HUES64 (cell line): Measurements from ENCODE around the gene TPH2.

Experiments
- H3K27ac ChIP-seq: 2 replicates; pipeline ENCODE4 v1.7.0; 2013; ENCODE audit warnings: low read depth, low read length, inconsistent platforms
- H3K27me3 ChIP-seq: 2 replicates; pipeline ENCODE4 v1.6.1; 2013; ENCODE audit warnings: mild to moderate bottlenecking, low read length; ENCODE audit not compliant: insufficient read depth
- H3K36me3 ChIP-seq: 2 replicates; pipeline ENCODE4 v1.6.1; 2013; ENCODE audit warnings: mild to moderate bottlenecking, low read length; ENCODE audit not compliant: insufficient read depth
- H3K4me1 ChIP-seq: 2 replicates; pipeline ENCODE4 v1.6.1; 2013; ENCODE audit warnings: mild to moderate bottlenecking, low read length, moderate library complexity; ENCODE audit not compliant: insufficient read depth
- H3K4me3 ChIP-seq: 2 replicates; pipeline ENCODE4 v1.5.1; 2013; ENCODE audit warnings: mild to moderate bottlenecking, low read length, moderate library complexity
- H3K9ac ChIP-seq: 2 replicates; pipeline ENCODE4 v1.6.1; 2013; ENCODE audit warnings: mild to moderate bottlenecking, low read depth, low read length
- H3K9me3 ChIP-seq: 2 replicates; pipeline ENCODE4 v1.6.1; 2013; ENCODE audit warnings: low read depth, low read length; ENCODE audit not compliant: insufficient read depth
- WGBS: fragments of 150-250, 120-280 bp; methylation state at CpG from one replicate; pipeline ENCODE4 v1.1.7; 2013; ENCODE audit warnings: missing lambda C conversion rate; 5-methylcytosine and 5-hydroxymethylcytosine counted together

Gene TPH2

GRCh38 chr12:72000969-72001648 lies 62.5 kb downstream of the TPH2 start:
- H3K4me3 ChIP-seq, result no peak overlapping the region
- H3K9ac ChIP-seq, result no peak overlapping the region
- no peaks in the 10 kb centered on the region for H3K27me3 ChIP-seq
- no peak overlapping the region for H3K27ac ChIP-seq
- H3K4me1 ChIP-seq, result no peaks in the 10 kb centered on the region
- no peaks in the 10 kb centered on the region for H3K36me3 ChIP-seq
- no peaks in the 10 kb centered on the region for H3K9me3 ChIP-seq
- WGBS, result 90% methylated on average over 9 of the region's 9 CpGs

GRCh38 chr12:72006766-72007165 lies 68.1 kb downstream of the TPH2 start:
- Histone ChIP-seq H3K36me3 (no peaks in the 10 kb centered on the region), H3K4me1 (peaks cover 8% of the 10 kb centered on the region; the same call in 1 of the 2 replicates), H3K4me3 (no peak overlapping the region), H3K27ac (no peak overlapping the region), H3K9me3 (no peaks in the 10 kb centered on the region), H3K27me3 (no peaks in the 10 kb centered on the region), H3K9ac (no peak overlapping the region)
- WGBS, result 77% methylated on average over 2 of the region's 2 CpGs

- Histone ChIP-seq H3K36me3 (no peaks in the 10 kb centered on the region), H3K4me1 (peaks cover 8% of the 10 kb centered on the region; the same call in 1 of the 2 replicates), H3K4me3 (no peak overlapping the region), H3K27me3 (no peaks in the 10 kb centered on the region), H3K27ac (no peak overlapping the region), H3K9me3 (no peaks in the 10 kb centered on the region), H3K9ac (no peak overlapping the region)
- 61% methylated on average over 3 of the region's 4 CpGs for WGBS
Observed at GRCh38 chr12:72010356-72010755, 71.7 kb downstream of the TPH2 start.

- Histone ChIP-seq H3K36me3 (no peaks in the 10 kb centered on the region), H3K4me3 (no peak overlapping the region), H3K4me1 (peaks cover 8% of the 10 kb centered on the region; the same call in 1 of the 2 replicates), H3K9me3 (no peaks in the 10 kb centered on the region), H3K27me3 (no peaks in the 10 kb centered on the region), H3K9ac (no peak overlapping the region), H3K27ac (no peak overlapping the region)
- WGBS, result 89% methylated on average over 1 of the region's 1 CpG
Observed at GRCh38 chr12:72011374-72011773, 72.7 kb downstream of the TPH2 start.

- no peaks in the 10 kb centered on the region for H3K9me3 ChIP-seq
- H3K27ac ChIP-seq, result no peak overlapping the region
- no peak overlapping the region for H3K4me3 ChIP-seq
- H3K36me3 ChIP-seq, result no peaks in the 10 kb centered on the region
- no peaks in the 10 kb centered on the region for H3K27me3 ChIP-seq
- no peak overlapping the region for H3K9ac ChIP-seq
- H3K4me1 ChIP-seq, result peaks cover 4% of the 10 kb centered on the region; the same call in 1 of the 2 replicates
- 74% methylated on average over 4 of the region's 4 CpGs for WGBS
Observed at GRCh38 chr12:72012874-72013273, 74.2 kb downstream of the TPH2 start.

- no peak overlapping the region for H3K4me3 ChIP-seq
- no peaks in the 10 kb centered on the region for H3K36me3 ChIP-seq
- no peaks in the 10 kb centered on the region for H3K27me3 ChIP-seq
- no CpG with 5 or more reads among the region's 1 CpG for WGBS
- H3K9me3 ChIP-seq, result no peaks in the 10 kb centered on the region
- H3K27ac ChIP-seq, result no peak overlapping the region
- H3K4me1 ChIP-seq, result peaks cover 4% of the 10 kb centered on the region; the same call in 1 of the 2 replicates
- H3K9ac ChIP-seq, result no peak overlapping the region
Observed at GRCh38 chr12:72015895-72016294, 77.2 kb downstream of the TPH2 start.

GRCh38 chr12:72017054-72017651 lies 78.5 kb downstream of the TPH2 start:
- WGBS, result 6% methylated on average over 6 of the region's 6 CpGs
- H3K4me1 ChIP-seq, result peaks cover 4% of the 10 kb centered on the region; the same call in 1 of the 2 replicates
- H3K27ac ChIP-seq, result no peak overlapping the region

GRCh38 chr12:72018036-72018435 lies 79.4 kb downstream of the TPH2 start:
- Histone ChIP-seq H3K4me3 (no peak overlapping the region), H3K36me3 (no peaks in the 10 kb centered on the region), H3K27me3 (no peaks in the 10 kb centered on the region), H3K9ac (no peak overlapping the region), H3K27ac (no peak overlapping the region), H3K4me1 (peaks cover 4% of the 10 kb centered on the region; the same call in 1 of the 2 replicates), H3K9me3 (no peaks in the 10 kb centered on the region)

More at GRCh38 chr12:72017054-72017651, 78.5 kb downstream of the TPH2 start:
- Histone ChIP-seq H3K9me3 (no peaks in the 10 kb centered on the region), H3K27me3 (no peaks in the 10 kb centered on the region), H3K36me3 (no peaks in the 10 kb centered on the region), H3K4me3 (no peak overlapping the region), H3K9ac (no peak overlapping the region)

GRCh38 chr12:72024613-72025012 lies 86.0 kb downstream of the TPH2 start:
- no peaks in the 10 kb centered on the region for H3K27me3 ChIP-seq
- WGBS, result 96% methylated on average over 5 of the region's 5 CpGs

GRCh38 chr12:72025524-72025923 lies 86.9 kb downstream of the TPH2 start:
- Histone ChIP-seq H3K9ac (no peak overlapping the region), H3K4me1 (no peaks in the 10 kb centered on the region), H3K27ac (no peak overlapping the region), H3K27me3 (no peaks in the 10 kb centered on the region), H3K9me3 (no peaks in the 10 kb centered on the region), H3K36me3 (no peaks in the 10 kb centered on the region), H3K4me3 (no peak overlapping the region)
- WGBS, result no CpG with 5 or more reads among the region's 1 CpG

More at GRCh38 chr12:72024613-72025012, 86.0 kb downstream of the TPH2 start:
- H3K4me1 ChIP-seq, result no peaks in the 10 kb centered on the region
- no peak overlapping the region for H3K9ac ChIP-seq
- H3K4me3 ChIP-seq, result no peak overlapping the region
- H3K9me3 ChIP-seq, result no peaks in the 10 kb centered on the region
- no peak overlapping the region for H3K27ac ChIP-seq
- no peaks in the 10 kb centered on the region for H3K36me3 ChIP-seq

- H3K27ac ChIP-seq, result no peak overlapping the region
- H3K27me3 ChIP-seq, result no peaks in the 10 kb centered on the region
- no peaks in the 10 kb centered on the region for H3K36me3 ChIP-seq
- H3K4me3 ChIP-seq, result no peak overlapping the region
- H3K9ac ChIP-seq, result no peak overlapping the region
- H3K9me3 ChIP-seq, result no peaks in the 10 kb centered on the region
- WGBS, result 96% methylated on average over 1 of the region's 1 CpG
- H3K4me1 ChIP-seq, result no peaks in the 10 kb centered on the region
Observed at GRCh38 chr12:72028966-72029365, 90.3 kb downstream of the TPH2 start.
